ENCODE data around the gene SLC4A1AP.

SLC4A1AP gene

GRCh38 chr2:27723372-27724144, 59.9 kb downstream of the SLC4A1AP start:
- peak; percentile 6 for DNase-seq

- no peak for DNase-seq
Observed at GRCh38 chr2:27724191-27724590, 60.5 kb downstream of the SLC4A1AP start.

GRCh38 chr2:27724905-27725701, 61.4 kb downstream of the SLC4A1AP start:
- no peak for DNase-seq

GRCh38 chr2:27727257-27727656, 63.6 kb downstream of the SLC4A1AP start:
- DNase-seq, result no peak

- DNase-seq, result no peak
Observed at GRCh38 chr2:27728081-27728858, 64.6 kb downstream of the SLC4A1AP start.

GRCh38 chr2:27729198-27729597, 65.5 kb downstream of the SLC4A1AP start:
- DNase-seq, result no peak

- DNase-seq, result no peak
Observed at GRCh38 chr2:27729614-27730013, 65.9 kb downstream of the SLC4A1AP start.

GRCh38 chr2:27730261-27730662, 66.6 kb downstream of the SLC4A1AP start:
- DNase-seq, result no peak

- no peak for DNase-seq
Observed at GRCh38 chr2:27730980-27731691, 67.4 kb downstream of the SLC4A1AP start.

GRCh38 chr2:27734305-27734704, 70.6 kb downstream of the SLC4A1AP start:
- no peak for DNase-seq

GRCh38 chr2:27735263-27735904, 71.7 kb downstream of the SLC4A1AP start:
- DNase-seq, result no peak

- DNase-seq, result no peak
Observed at GRCh38 chr2:27736031-27736889, 72.6 kb downstream of the SLC4A1AP start.

GRCh38 chr2:27736890-27737204, 73.2 kb downstream of the SLC4A1AP start:
- DNase-seq, result no peak

GRCh38 chr2:27737676-27738348, 74.1 kb downstream of the SLC4A1AP start:
- no peak for DNase-seq

GRCh38 chr2:27738349-27739057, 74.8 kb downstream of the SLC4A1AP start:
- no peak for DNase-seq

- DNase-seq, result no peak
Observed at GRCh38 chr2:27739058-27739373, 75.3 kb downstream of the SLC4A1AP start.

GRCh38 chr2:27741673-27742072, 78.0 kb downstream of the SLC4A1AP start:
- DNase-seq, result peak; percentile 48

GRCh38 chr2:27742571-27742970, 78.9 kb downstream of the SLC4A1AP start:
- no peak for DNase-seq

Data from DMS79 (cell line).